NCI-H2196 (cell line): ENCODE measurements around the gene NKX2-4.

Source experiments
- DNase-seq: peaks from one replicate; lab custom pipeline; 2025; ENCODE audit not compliant: unreplicated experiment; lab: John Stamatoyannopoulos, UW

NKX2-4 gene

DNA sequence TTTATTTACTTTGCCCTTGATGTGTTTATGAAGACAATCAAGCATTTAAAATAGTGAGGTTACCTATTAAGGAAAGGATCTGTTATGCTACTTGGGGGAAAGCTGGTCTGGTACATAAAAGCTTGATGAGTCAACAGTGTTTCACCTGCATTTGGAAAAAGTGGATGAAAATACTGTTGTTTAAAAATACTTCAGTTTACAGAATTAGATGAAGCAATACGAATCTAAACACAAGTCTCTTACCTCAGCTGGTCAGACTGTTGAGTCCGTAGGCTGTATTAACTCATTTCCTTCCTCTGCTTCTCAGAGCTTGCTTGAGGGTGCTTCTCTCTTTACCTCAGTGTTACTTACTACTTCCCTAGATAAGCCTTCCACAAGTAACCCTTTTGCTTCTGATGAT is 36.1 kb downstream of the NKX2-4 start:
- peak; percentile 26 for DNase-seq

DNA sequence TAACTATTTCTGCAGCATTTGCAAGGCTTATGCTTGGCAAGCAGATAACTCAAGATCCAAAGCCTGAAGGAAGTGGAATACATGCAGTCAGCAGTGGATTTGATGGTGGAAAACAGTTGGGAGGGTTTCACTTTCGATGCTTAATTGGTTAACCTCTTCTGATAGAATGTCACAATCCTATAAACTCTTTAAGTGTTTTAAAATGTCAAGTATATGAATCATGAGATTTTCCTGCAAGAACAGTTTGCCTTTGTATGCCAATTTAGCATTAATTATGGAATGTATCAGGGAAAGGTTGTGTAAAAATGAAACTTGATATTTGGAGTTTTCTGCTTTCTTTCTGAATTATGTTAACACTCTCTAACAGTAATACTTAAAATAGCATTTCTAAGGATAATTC is 36.6 kb downstream of the NKX2-4 start:
- DNase-seq = peak; percentile 25

DNA sequence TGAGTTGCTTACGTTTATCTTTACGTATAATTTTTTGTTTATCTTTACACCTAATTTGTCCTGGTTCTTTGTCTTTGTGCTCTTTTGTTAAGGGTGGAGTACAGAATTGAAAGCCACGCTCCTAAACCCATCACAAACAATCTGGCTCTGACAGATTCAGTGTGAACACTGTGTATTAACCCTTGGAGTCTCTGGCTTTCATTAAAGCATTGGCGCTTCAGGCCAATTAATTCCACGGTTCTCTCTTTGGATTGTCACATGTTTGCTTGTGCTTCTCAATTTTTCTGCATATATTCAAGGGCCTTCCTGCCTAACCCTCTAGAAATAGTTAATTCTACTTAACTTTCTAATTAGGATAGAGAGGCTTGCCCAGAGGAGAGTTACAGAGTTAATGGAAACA is 38.6 kb downstream of the NKX2-4 start:
- no peak for DNase-seq

GRCh38 chr20:21357844-21358243 is 39.5 kb downstream of the NKX2-4 start:
- DNase-seq = no peak

DNA sequence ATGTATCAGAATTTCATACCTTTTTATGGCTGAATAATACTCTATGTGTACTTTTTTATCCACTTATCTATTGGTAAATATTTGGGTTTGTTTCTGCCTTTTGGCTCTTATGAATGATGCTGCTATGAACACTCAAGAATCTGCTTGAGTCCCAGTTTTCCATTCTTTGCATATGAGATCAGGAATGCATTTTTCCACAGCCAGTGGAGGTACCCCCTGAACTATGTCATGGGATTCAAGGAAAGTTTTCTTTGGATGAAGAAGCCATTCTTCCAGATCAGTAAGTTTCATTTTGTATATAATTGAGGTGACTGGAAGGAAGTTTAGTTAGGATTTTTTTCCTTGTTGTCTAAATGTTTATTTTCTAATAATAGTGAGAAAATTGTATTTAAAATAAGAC is 40.9 kb downstream of the NKX2-4 start:
- no peak for DNase-seq

DNA sequence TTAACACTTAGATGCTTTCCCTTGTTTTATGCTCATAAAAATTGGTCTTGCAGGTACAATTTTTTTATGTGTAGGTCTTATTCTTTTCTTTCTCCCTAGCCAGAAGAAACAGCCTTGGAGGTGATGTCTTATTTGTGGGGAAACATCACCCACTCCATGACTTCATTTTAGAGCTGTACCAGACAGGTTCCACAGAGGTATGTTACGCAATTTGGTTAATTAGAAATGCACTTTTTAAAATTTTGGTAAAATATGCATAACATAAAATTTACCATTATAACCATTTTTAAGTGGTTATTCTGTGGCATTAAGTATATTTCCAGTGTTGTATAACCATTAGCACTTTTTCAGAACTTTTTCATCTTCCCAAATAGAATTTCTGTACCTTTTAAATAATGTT is 41.3 kb downstream of the NKX2-4 start:
- no peak for DNase-seq

DNA sequence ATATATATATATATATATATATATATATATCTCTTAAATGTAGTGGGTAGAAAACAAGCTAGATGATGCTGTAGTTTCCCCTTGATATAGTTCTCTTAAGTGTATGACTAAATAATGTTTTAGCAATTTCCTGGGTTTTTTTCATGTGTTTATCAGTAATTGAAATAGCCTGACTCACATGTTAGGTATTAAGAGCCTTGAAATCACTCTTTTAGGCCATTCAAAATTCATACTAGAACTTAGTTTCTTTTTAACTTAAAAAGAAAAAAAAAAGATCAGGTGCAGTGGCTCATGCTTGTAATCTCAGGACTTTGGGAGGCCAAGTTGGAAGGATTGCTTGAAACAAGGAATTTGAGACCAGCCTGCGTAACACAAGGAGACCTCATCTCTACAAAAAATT is 44.1 kb downstream of the NKX2-4 start:
- no peak for DNase-seq

- DNase-seq = no peak
Measured at GRCh38 chr20:21352703-21353102, 44.6 kb downstream of the NKX2-4 start.
